OCI-LY3 (cell line): ENCODE results near the gene NUDC.

Source experiments
- H2AFZ ChIP-seq: fragments of 200-600, 300-600 bp; shearing (Covaris generic); 2 replicates; pipeline ENCODE4 v1.6.0; 2014; ENCODE audit warnings: antibody characterized with exemption, low read depth, low read length
- H3K27ac ChIP-seq: fragments of 200-600, 300-600 bp; sonication (generic); 2 replicates; pipeline ENCODE4 v1.5.1; 2014; ENCODE audit warnings: mild to moderate bottlenecking, low read length, moderate library complexity, mixed read lengths
- H3K27me3 ChIP-seq: fragments of 200-600, 300-600 bp; sonication (generic); 2 replicates; pipeline ENCODE4 v1.6.1; 2014; ENCODE audit warnings: low read depth, low read length, mixed read lengths
- H3K36me3 ChIP-seq: fragments of 200-600, 300-600 bp; sonication (generic); replicated peaks from 2 replicates; pipeline ENCODE3; 2014; ENCODE audit warnings: low read depth, low read length, mixed read lengths
- H3K4me1 ChIP-seq: fragments of 300-600, 200-600 bp; sonication (generic); 2 replicates; pipeline ENCODE4 v1.6.1; 2014; ENCODE audit warnings: low read length, mixed read lengths
- H3K4me2 ChIP-seq: fragments of 200-600, 300-600 bp; sonication (generic); 2 replicates; pipeline ENCODE4 v1.6.1; 2014; ENCODE audit warnings: low read length, mixed read lengths
- H3K4me3 ChIP-seq: fragments of 300-600, 200-600 bp; sonication (generic); 2 replicates; pipeline ENCODE4 v1.5.1; 2014; ENCODE audit warnings: antibody characterized with exemption, mild to moderate bottlenecking, low read length, moderate library complexity
- H3K79me2 ChIP-seq: fragments of 300-600, 200-600 bp; shearing (Covaris generic); 2 replicates; pipeline ENCODE4 v1.6.1; 2014; ENCODE audit warnings: mild to moderate bottlenecking, low read length, mixed read lengths
- H3K9ac ChIP-seq: fragments of 300-600, 200-600 bp; shearing (Covaris generic); 2 replicates; pipeline ENCODE4 v1.6.0; 2014; ENCODE audit warnings: mild to moderate bottlenecking, low read length, moderate library complexity
- H3K9me3 ChIP-seq: fragments of 200-600, 300-600 bp; shearing (Covaris generic); 2 replicates; pipeline ENCODE4 v1.6.1; 2014; ENCODE audit warnings: low read length, mixed read lengths; ENCODE audit not compliant: insufficient read depth
- H4K20me1 ChIP-seq: fragments of 200-600, 300-600 bp; sonication (generic); 2 replicates; pipeline ENCODE4 v1.6.1; 2016; ENCODE audit warnings: low read length, mixed read lengths; ENCODE audit not compliant: insufficient read depth
- CTCF ChIP-seq: fragments of 200-600, 300-600 bp; sonication (generic); IDR thresholded peaks from 2 replicates; pipeline ENCODE4 v1.5.1; 2014; ENCODE audit warnings: antibody characterized with exemption, low read length, low read depth
- EZH2phosphoT487 ChIP-seq: fragments of 200-600 bp; shearing (Covaris generic); IDR thresholded peaks from 2 replicates; pipeline ENCODE4 v1.6.1; 2018; ENCODE audit warnings: antibody characterized with exemption, mixed run types, low read depth

The NUDC gene

GRCh38 chr1:26976621-26977510 is 55.3 kb downstream of the NUDC start:
- H3K9ac ChIP-seq = no peak overlapping the region
- no peaks in the 10 kb centered on the region for H3K4me1 ChIP-seq
- TF ChIP-seq CTCF (no peak), EZH2phosphoT487 (no peak)
- no peak overlapping the region for H3K27ac ChIP-seq
- no peaks in the 10 kb centered on the region for H3K36me3 ChIP-seq
- no peaks in the 10 kb centered on the region for H3K27me3 ChIP-seq
- no peaks in the 10 kb centered on the region for H3K9me3 ChIP-seq
- no peak overlapping the region for H3K4me3 ChIP-seq
- H3K79me2 ChIP-seq = no peaks in the 10 kb centered on the region
- H4K20me1 ChIP-seq = no peaks in the 10 kb centered on the region
- no peak overlapping the region for H3K4me2 ChIP-seq
- no peak overlapping the region for H2AFZ ChIP-seq

- H3K27me3 ChIP-seq = no peaks in the 10 kb centered on the region
- H3K36me3 ChIP-seq = no peaks in the 10 kb centered on the region
- no peak overlapping the region for H3K27ac ChIP-seq
- no peak overlapping the region for H3K4me2 ChIP-seq
- no peaks in the 10 kb centered on the region for H4K20me1 ChIP-seq
- TF ChIP-seq EZH2phosphoT487 (no peak), CTCF (no peak)
- no peak overlapping the region for H2AFZ ChIP-seq
- H3K79me2 ChIP-seq = no peaks in the 10 kb centered on the region
- no peak overlapping the region for H3K4me3 ChIP-seq
- H3K4me1 ChIP-seq = no peaks in the 10 kb centered on the region
- no peaks in the 10 kb centered on the region for H3K9me3 ChIP-seq
- no peak overlapping the region for H3K9ac ChIP-seq
Observed at GRCh38 chr1:26978901-26979300, 57.4 kb downstream of the NUDC start.

- Histone ChIP-seq H3K4me2 (no peak overlapping the region), H2AFZ (no peak overlapping the region), H3K9ac (no peak overlapping the region), H4K20me1 (no peaks in the 10 kb centered on the region), H3K27me3 (no peaks in the 10 kb centered on the region), H3K4me3 (no peak overlapping the region), H3K4me1 (no peaks in the 10 kb centered on the region), H3K27ac (no peak overlapping the region), H3K36me3 (no peaks in the 10 kb centered on the region), H3K79me2 (no peaks in the 10 kb centered on the region), H3K9me3 (no peaks in the 10 kb centered on the region)
- TF ChIP-seq CTCF (no peak), EZH2phosphoT487 (no peak)
Observed at GRCh38 chr1:26981146-26981846, 59.8 kb downstream of the NUDC start.

- Histone ChIP-seq H3K4me3 (no peak overlapping the region), H3K36me3 (no peaks in the 10 kb centered on the region), H3K9ac (no peak overlapping the region), H3K27me3 (no peaks in the 10 kb centered on the region), H3K9me3 (no peaks in the 10 kb centered on the region), H2AFZ (no peak overlapping the region), H3K4me2 (no peak overlapping the region), H3K27ac (no peak overlapping the region), H3K79me2 (no peaks in the 10 kb centered on the region), H3K4me1 (no peaks in the 10 kb centered on the region), H4K20me1 (no peaks in the 10 kb centered on the region)
- TF ChIP-seq EZH2phosphoT487 (no peak), CTCF (no peak)
Observed at GRCh38 chr1:26983863-26984262, 62.3 kb downstream of the NUDC start.
